HG03103 (cell line): Measurements from ENCODE around the gene ZNF70.
"Not testable (repeated sequence)": the region's sequence is repeated elsewhere in the genome, so short reads cannot be mapped to it uniquely, and the experiment has no call there.

ENCODE experiments used
- ATAC-seq: cut with Tn5 transposase; IDR thresholded peaks from one replicate; pipeline ENCODE4 v1.9.1; 2021; ENCODE audit warnings: low read depth; ENCODE audit not compliant: unreplicated experiment

Gene ZNF70

DNA sequence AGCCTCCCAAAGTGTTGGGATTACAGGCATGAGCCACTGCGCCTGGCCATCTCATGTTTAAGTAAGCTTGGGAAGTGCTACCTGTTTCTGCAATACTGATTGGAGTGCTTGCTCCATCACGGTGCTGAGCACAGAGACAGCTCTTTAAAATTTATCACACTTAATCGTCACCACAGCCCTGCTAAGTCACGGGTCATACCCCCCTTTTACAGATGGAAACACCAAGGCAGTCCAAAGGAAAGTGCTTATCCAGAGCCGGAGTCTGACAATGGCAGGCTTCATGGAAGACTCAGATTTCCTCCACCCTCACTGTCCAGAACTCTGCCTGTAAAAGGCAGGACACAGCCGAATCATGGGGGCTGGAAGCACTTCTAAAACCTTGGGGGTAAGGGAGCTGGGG is 9.1 kb upstream of the ZNF70 start:
- no peak for ATAC-seq

GRCh38 chr22:23759566-23759965 is 8.7 kb upstream of the ZNF70 start:
- ATAC-seq = no peak

- no peak for ATAC-seq
Measured at GRCh38 chr22:23756891-23757290, 6.0 kb upstream of the ZNF70 start.

GRCh38 chr22:23755711-23756110 is 4.8 kb upstream of the ZNF70 start:
- no peak for ATAC-seq

DNA sequence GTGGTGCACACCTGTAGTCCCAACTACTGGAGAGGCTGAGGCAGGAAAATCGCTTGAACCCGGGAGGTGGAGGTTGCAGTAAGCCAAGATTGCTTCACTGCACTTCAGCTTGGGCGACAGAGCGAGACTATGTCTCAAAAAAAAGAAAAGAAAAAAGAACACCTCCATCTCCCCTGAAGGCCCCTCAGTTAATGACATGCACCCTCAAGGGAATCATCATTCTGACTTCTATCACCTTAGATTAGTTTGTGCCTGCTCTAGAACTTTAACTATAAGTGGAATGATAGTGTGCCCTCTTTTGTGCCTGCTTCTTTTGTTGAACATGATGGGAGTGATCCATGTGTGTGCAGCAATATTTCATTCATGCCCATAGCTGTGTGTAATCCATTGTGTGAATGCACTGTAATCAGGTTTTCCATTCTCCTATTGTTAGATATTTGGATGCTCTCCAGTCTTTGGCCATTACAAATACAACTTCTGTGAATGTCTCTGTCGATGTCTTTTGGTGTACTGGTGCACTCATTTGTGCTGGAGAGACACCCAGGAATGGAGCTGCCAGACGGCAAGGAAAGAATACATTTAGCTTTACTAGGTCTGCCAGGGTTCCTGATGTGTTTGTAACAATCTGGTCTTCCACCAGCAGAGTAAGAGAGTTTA is 4.2 kb upstream of the ZNF70 start:
- ATAC-seq = no peak

- no peak for ATAC-seq
Measured at GRCh38 chr22:23754220-23754919, 3.5 kb upstream of the ZNF70 start, which contains the start of gene VPREB3. Gene VPREB3, minus strand, starts transcription at chr22:23754425. Its CDS starts 62 bp downstream, at chr22:23754363.

GRCh38 chr22:23753385-23753784 is 2.5 kb upstream of the ZNF70 start:
- ATAC-seq = no peak

GRCh38 chr22:23752750-23753149 is 1.8 kb upstream of the ZNF70 start:
- no peak for ATAC-seq

DNA sequence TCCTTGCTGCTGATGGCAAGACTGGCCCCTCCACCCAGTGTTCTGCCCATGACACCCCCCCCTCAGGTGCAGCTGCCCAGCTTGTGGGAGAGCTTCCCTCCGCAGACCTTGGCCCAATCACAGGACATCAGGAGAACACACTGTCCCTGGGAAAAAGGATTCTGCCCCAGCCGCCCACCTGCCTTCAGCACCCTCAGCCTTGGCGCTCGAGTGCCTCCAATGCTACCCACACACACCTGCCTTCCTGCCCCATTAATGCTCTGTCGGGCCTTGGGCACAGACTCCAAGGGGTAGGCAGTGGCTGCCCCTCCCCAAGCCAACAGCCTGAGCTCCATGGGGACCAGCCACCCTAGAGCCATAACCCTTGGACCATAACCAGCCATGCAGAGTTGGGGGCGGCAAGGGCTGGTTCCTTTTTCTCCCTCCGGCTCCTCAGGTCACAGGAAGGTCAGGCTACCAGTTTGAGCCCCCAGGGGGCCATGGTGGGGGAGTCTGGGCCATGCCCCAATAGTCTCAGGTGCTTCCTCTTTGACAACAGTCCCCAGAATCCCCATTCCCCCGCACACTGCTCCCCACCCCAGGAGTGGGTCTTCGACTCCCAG is 1.3 kb upstream of the ZNF70 start:
- ATAC-seq = no peak

DNA sequence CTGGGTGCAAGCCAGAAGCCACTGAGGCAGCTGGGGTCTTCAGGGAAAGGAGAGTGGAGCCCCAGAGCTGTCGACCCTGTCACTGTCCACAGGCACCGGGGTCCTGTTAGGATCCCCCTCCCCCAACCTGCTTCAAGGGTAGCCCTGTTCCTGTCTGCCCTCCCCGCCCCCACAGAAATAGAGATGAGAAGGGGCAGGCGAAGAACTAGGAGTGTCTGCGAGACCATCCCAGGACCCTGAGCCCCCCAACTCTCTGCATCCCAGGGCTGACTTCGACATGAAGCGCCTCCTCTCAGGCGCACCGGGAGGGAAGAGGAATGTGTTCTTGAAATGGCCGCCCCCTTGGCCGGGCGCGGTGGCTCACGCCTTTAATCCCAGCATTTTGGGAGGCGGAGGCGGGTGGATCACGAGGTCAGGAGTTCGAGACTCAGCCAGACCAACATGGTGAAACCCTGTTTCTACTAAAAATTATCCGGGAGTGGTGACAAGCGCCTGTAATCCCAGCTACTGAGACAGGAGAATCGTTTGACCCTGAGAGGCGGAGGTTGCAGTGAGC is 607 bp upstream of the ZNF70 start:
- ATAC-seq = no peak

GRCh38 chr22:23750367-23750713 is 572 bp downstream of the ZNF70 start:
- no peak for ATAC-seq

DNA sequence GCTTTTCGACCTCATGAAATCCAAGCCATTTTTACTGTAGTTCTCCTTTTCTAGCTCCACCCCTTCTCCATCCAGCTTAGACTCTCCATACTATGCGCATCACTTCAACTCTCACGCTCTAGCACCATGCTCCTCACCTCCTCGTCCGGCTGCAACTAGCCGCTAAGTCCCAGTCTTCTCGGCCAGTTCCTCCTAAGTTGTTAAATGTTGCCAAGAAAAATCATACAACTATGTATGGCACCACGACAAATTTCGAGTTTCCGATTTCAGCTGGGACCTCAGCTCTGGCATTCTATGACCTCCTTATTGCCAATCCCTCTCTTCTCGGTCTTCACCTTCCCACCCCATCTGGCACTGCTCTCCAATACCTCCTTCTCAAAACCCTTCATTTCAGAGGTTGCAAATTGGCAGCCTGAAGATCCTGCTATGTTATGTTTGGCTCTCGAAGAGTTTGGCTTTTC is 1.0 kb downstream of the ZNF70 start:
- ATAC-seq = no peak

- no peak for ATAC-seq
Measured at GRCh38 chr22:23745791-23746190, 5.1 kb downstream of the ZNF70 start.

- no peak for ATAC-seq
Measured at GRCh38 chr22:23744485-23744884, 6.4 kb downstream of the ZNF70 start.

- ATAC-seq = no peak
Measured at GRCh38 chr22:23744001-23744400, 6.9 kb downstream of the ZNF70 start.

DNA sequence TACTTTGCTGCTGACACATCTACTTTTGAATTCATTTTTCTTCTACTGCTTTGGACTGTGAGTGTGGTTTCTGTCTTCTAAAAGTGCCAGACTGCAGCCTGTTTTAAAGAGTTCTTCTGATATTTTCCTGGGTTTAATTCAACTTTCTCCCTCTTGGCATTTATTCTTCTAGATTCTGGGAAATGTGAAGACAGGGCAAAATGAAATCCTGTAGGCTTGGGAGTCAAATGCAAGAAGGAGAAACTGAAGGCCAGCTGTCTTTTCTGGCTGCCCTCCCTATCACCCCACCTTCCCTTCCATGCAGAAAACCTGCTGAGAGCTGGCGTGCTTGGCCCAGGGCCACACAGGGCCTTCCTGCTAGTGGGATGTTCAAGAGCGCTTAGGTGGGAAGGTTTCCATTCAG is 7.6 kb downstream of the ZNF70 start:
- no peak for ATAC-seq

DNA sequence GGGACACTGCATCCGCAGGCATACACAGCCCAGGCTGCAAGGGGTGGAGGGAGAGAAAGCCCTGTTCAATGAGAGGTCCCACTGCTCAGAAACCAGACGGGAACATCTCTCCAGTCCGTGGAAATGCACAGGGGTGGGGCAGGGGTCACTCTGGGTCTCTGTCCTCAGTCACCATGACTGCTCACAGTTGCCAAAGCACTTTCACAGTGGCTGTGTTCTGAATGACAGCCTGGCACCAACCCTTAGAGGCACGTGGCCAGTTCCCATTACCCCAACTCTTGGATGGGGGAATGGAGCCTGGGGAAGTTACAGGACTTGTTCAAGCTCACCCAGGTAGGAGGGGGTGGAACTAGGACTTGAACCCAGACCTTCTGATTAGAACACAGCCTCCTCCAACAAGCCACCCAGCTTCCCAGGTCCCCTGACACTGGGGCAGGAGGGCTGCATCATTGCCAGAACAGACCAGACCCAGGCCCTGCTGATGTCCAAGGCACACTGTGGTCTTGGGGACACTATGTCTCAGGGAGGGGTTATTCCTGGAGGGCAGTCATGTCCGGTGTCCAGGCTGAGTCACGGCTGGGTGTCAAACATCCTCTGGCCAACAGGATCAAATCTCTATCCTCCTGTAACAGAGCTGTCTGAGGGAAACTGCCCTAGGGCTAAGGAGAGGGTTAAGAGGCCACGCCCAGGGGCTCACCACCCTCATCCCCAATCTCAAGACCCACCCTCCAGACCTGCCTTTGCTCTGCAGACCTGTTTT is 8.2 kb downstream of the ZNF70 start:
- no peak for ATAC-seq

GRCh38 chr22:23737696-23738095 is 13.2 kb downstream of the ZNF70 start:
- ATAC-seq = no peak

GRCh38 chr22:23728108-23728507 is 22.8 kb downstream of the ZNF70 start:
- not testable (repeated sequence) for ATAC-seq

- ATAC-seq = no peak
Measured at GRCh38 chr22:23722724-23723123, 28.2 kb downstream of the ZNF70 start.

DNA sequence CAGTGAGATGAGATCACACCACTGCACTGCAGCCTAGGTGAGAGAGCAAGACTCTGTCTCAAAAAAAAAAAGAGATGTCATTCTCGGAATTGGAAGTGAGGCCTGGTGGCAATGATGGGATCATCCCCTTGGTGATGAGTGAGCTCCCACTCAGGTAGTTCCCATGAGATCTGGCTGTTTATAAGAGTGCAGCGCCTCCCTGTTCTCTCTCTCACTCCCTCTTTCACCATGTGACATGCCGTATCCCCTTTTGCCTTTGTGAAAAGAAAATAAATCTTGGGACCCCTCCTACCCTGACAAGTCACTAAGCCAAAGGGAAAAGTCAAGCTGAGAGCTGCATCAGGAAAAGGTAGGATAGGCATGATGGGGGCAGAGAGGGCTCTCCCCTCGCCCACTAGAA is 28.8 kb downstream of the ZNF70 start:
- ATAC-seq = no peak
